Thyroid gland (tissue), 4 donors: ENCODE data around the gene CHL1.

Experiments used
- CTCF ChIP-seq, 6 experiments: fragments of 200-600 bp in 3 of 6; fragments of 450-650 bp in 3 of 6; sonication (generic) in 3 of 6; IDR thresholded peaks; one replicate each; pipeline ENCODE4 v1.5.1; 2016 to 2019; ENCODE audit warnings: antibody characterized with exemption in 6 of 6, mild to moderate bottlenecking in 2 of 6, inconsistent platforms in 1 of 6, moderate library complexity in 1 of 6
- POLR2A ChIP-seq, 2 donors: fragments of 450-650 bp; IDR thresholded peaks; one replicate each; pipeline ENCODE4 v1.6.1; 2017; ENCODE audit warnings: antibody characterized with exemption in 2 of 2, mild to moderate bottlenecking in 2 of 2, moderate library complexity in 1 of 2

- TF ChIP-seq CTCF (IDR thresholded peaks at IDR 0.05) (no peak), POLR2A (IDR thresholded peaks at IDR 0.05) (no peak)
Observed at GRCh38 chr3:288417-288816, 91.9 kb downstream of the CHL1 start.
